Transverse colon (tissue), 4 donors: ENCODE results near the gene PYGO1. TPM values are rescaled to one million over a fixed set of nuclear protein-coding genes. Genes with fewer than 3 reads are reported as not detected.
"Not testable (repeated sequence)": the region's sequence is repeated elsewhere in the genome, so short reads cannot be mapped to it uniquely, and the experiment has no call there.

Experiments
- DNase-seq: peaks from one replicate; pipeline ENCODE4 v3.0.0-alpha.2; 2019
- H3K27ac ChIP-seq, 4 donors: fragments of 200-600 bp; sonication (generic); 2 replicates each; pipeline ENCODE4 v1.5.1; 2016 to 2018; ENCODE audit warnings: inconsistent platforms in 4 of 4
- H3K27me3 ChIP-seq: fragments of 200-600 bp; sonication (generic); 2 replicates; pipeline ENCODE4 v1.5.1; 2017; ENCODE audit warnings: inconsistent platforms
- H3K36me3 ChIP-seq, 4 donors: fragments of 200-600 bp; sonication (generic); 2 replicates each; pipeline ENCODE4 v1.5.1; 2017 to 2019; ENCODE audit warnings: inconsistent platforms in 4 of 4
- H3K4me1 ChIP-seq, 4 donors: fragments of 200-600 bp; sonication (generic); 2 replicates each; pipeline ENCODE4 v1.5.1; 2017 to 2020; ENCODE audit warnings: inconsistent platforms in 4 of 4
- H3K4me3 ChIP-seq, 4 donors: fragments of 200-600 bp; sonication (generic); 1 replicate in 1 of 4; 2 replicates in 3 of 4; pipeline versions ENCODE4 v1.5.1 to v1.6.1; 2017 to 2019; ENCODE audit warnings: inconsistent platforms in 4 of 4
- H3K9me3 ChIP-seq, 2 donors: fragments of 200-600 bp; sonication (generic); 2 replicates each; pipeline ENCODE4 v1.5.1; 2017 to 2019; ENCODE audit warnings: inconsistent platforms in 2 of 2
- CTCF ChIP-seq, 5 experiments: fragments of 200-600 bp in 3 of 5; fragments of 450-650 bp in 2 of 5; sonication (generic) in 3 of 5; IDR thresholded peaks; 1 replicate in 2 of 5; 2 replicates in 3 of 5; pipeline ENCODE4 v1.5.1; 2016 to 2017; ENCODE audit warnings: antibody characterized with exemption in 5 of 5, inconsistent platforms in 3 of 5, mild to moderate bottlenecking in 2 of 5, moderate library complexity in 1 of 5
- EP300 ChIP-seq: sonication (generic); formaldehyde crosslinking; IDR thresholded peaks from one replicate; pipeline ENCODE4 v1.6.1; 2017; ENCODE audit warnings: antibody characterized with exemption, low read depth
- POLR2A ChIP-seq: fragments of 450-650 bp; IDR thresholded peaks from one replicate; pipeline ENCODE4 v1.6.1; 2016; ENCODE audit warnings: antibody characterized with exemption, mild to moderate bottlenecking, moderate library complexity
- POLR2AphosphoS5 ChIP-seq, 3 donors: sonication (generic); formaldehyde crosslinking; IDR thresholded peaks; one replicate each; pipeline ENCODE4 v1.6.1; 2016; ENCODE audit warnings: antibody characterized with exemption in 3 of 3
- WGBS, 2 donors: methylation state at CpG; one replicate each; pipeline ENCODE4 v1.1.5; 2018; ENCODE audit warnings: low coverage in 1 of 2; 5-methylcytosine and 5-hydroxymethylcytosine counted together
- in situ Hi-C, 4 donors: fragments of 200-750 bp; cut with MboI; loops; one replicate each; pipeline versions ENCODE4 v1.15.0 to v1.15.1; 2017; ENCODE audit warnings: low sequenced_read_pairs in 3 of 4, low pct_ligation_motif_present in 1 of 4, low pct_unique_long_range_greater_than_20kb in 1 of 4
- intact Hi-C: fragments of 100-400 bp; cut with DNase I; formaldehyde crosslinking; loops from one replicate; pipeline ENCODE4 v1.15.1; 2023; ENCODE audit warnings: low total_unique reads
- total RNA-seq, 4 donors: library from RNA; depleted of rRNA; stranded (reverse); fragments of >200 nt; gene quantifications; one replicate each; pipeline ENCODE4 v1.1.0, GENCODE V29; 2016

The PYGO1 gene
- total RNA-seq, 4 donors from 2014 or later = 0.37 to 3.4 (median 2.8) TPM

- no peaks in the 10 kb centered on the region for H3K9me3 ChIP-seq
- H3K4me1 ChIP-seq = peaks cover 0 to 13% (median 2%) of the 10 kb centered on the region in 4 donors
- H3K27me3 ChIP-seq = no peaks in the 10 kb centered on the region
- in situ Hi-C loops (no loop called here), intact Hi-C loops (no loop called here)
- TF ChIP-seq POLR2A (no peak), CTCF (IDR thresholded peaks at IDR 0.05) (no peak), POLR2AphosphoS5 (IDR thresholded peaks at IDR 0.05) (no peak), EP300 (no peak)
- H3K36me3 ChIP-seq = no peaks in the 10 kb centered on the region
- H3K27ac ChIP-seq = no peak overlapping the region
- DNase-seq = no peak
- WGBS, 2 donors = 73 to 89% methylated on average over 2 of the region's 2 CpGs
- H3K4me3 ChIP-seq = no peak overlapping the region
Observed at GRCh38 chr15:55496716-55497115, 91.4 kb downstream of the PYGO1 start.

- Histone ChIP-seq H3K27me3 (no peaks in the 10 kb centered on the region), H3K36me3 (no peaks in the 10 kb centered on the region), H3K9me3 (no peaks in the 10 kb centered on the region), H3K27ac (no peak overlapping the region), H3K4me3 (no peak overlapping the region), H3K4me1 (peaks cover 0 to 13% (median 2%) of the 10 kb centered on the region in 4 donors)
- 60 to 88% methylated on average over 1 of the region's 1 CpG for WGBS, 2 donors
- no peak for DNase-seq
- no peak for TF ChIP-seq EP300
- TF ChIP-seq CTCF (IDR thresholded peaks at IDR 0.05) = no peak
- no peak for TF ChIP-seq POLR2A
- TF ChIP-seq POLR2AphosphoS5 (IDR thresholded peaks at IDR 0.05) = no peak
- intact Hi-C loops (no loop called here), in situ Hi-C loops (no loop called here)
Observed at GRCh38 chr15:55494931-55495330, 93.2 kb downstream of the PYGO1 start.

- H3K27ac ChIP-seq, intact Hi-C loops, H3K36me3 ChIP-seq, H3K4me1 ChIP-seq, H3K4me3 ChIP-seq, H3K27me3 ChIP-seq, in situ Hi-C loops, H3K9me3 ChIP-seq, DNase-seq: not testable (repeated sequence)
- 93 to 100% methylated on average over 4 to 9 of the region's 9 CpGs for WGBS, 2 donors
Observed at GRCh38 chr15:55488952-55489600, 99.1 kb downstream of the PYGO1 start.

Other genes starting within 250 kb of the PYGO1 start
- gene CCPG1, start 180.0 kb downstream of the PYGO1 start, total RNA-seq = 10 to 100 TPM in 3 of 4 donors, 1 to 10 TPM in 1; 8.6 to 69.5 (median 52.6) TPM
- 10 to 100 TPM in 1 of 4 donors, 1 to 10 TPM in 2, not detected in 1; 3.5 to 14.9 (median 3.8) TPM for gene PIERCE2, start 179.8 kb downstream of the PYGO1 start, total RNA-seq
- gene DNAAF4, start 80.1 kb downstream of the PYGO1 start, total RNA-seq = under 1 TPM in 1 of 4 donors, not detected in 3; 0.80 TPM
- gene PRTG, start 154.8 kb upstream of the PYGO1 start, total RNA-seq = under 1 TPM; 0.20 to 0.75 (median 0.66) TPM